SK-N-DZ (cell line): ENCODE measurements around the gene LRRC74A.
"Not testable (repeated sequence)": the region's sequence is repeated elsewhere in the genome, so short reads cannot be mapped to it uniquely, and the experiment has no call there.

Experiments used
- DNase-seq: peaks from one replicate; pipeline ENCODE4 v3.0.0-alpha.2; 2015; ENCODE audit warnings: low spot score

Gene LRRC74A

DNA sequence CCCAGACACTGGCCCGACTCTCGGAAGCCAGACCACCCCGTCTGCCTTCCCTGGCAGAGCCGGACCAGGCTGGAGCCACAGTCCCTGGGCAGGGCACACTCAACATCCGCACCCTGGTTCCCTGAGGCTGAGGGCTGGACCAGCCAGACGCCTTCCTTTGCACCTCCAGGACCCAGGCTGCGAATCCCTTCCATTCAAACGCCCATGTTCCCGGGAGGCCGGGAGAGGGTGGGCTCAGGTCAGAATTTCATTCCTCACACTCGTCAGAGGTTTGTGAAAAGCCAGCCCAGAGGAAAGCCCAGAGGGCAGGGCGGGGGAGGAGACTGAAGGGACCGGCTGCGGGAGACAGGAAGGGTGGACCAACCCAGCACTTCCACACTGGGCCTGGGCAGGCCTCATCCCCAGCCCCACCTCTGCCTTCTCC is 58.7 kb downstream of the LRRC74A start:
- DNase-seq = no peak

DNA sequence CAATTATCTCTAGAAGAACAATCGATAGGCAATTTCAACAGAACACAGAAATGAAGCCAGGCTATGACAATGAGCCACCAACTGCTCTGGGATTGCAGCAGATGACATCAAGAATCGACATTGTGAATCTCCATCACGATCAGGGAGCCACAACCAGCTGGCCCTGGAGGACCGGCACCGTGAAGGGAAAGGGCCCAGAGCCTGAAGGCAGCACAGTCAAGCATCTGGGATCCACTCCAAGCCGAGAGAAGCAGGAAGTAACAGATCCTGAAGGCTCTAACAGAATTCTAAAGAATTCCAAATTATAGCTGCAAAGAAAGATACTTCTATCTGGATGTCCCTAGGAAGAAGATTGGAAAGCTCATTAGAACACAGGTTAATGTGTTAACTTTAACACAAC is 61.0 kb downstream of the LRRC74A start:
- no peak for DNase-seq

DNA sequence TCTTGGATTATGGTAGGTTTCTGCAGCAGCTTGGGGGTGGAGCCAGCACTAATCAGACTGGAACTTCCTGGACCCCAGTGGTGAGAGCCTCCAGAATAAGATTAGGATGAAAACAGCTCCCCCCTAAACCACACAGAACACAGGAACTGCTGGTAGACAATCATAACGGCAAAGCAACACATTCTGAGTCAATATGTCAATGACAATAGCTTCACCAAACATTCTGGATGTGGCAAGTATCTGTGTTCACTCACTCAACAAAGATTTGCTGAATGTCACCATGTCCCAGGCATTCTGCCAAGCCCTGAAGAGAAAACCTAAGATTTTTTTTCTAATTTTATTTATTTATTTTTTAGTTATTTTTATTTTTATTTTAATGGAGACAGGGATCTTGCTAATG is 65.2 kb downstream of the LRRC74A start:
- DNase-seq = no peak

DNA sequence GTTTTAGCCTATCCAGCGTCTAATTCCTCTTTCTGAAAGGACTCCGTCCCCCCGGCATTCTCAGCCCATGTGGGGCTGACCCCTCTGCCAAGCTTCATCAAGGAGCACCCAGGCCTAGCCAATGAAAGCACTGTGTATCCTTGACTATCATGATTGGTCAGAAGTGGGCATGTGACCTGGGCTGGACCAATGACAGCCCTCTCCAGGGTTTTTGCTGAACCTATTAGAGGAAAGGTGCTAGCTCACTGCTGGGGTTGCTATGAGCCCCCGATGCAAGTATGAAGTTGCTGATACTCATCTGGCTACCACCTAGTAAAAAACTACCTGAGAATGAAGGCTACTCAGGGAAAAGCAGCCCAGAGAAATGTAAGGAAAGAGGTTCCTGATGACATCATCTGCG is 68.1 kb downstream of the LRRC74A start:
- peak; percentile 37 for DNase-seq

DNA sequence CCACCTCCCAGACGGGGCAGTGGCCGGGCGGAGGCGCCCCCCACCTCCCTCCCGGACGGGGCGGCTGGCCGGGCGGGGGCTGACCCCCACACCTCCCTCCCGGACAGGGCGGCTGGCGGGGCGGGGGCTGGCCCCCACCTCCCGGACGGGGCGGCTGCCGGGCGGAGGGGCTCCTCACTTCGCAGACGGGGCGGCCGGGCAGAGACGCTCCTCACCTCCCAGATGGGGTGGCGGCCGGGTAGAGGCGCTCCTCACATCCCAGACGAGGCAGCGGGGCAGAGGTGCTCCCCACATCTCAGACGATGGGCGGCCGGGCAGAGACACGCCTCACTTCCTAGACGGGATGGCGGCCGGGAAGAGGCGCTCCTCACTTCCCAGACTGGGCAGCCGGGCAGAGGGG is 71.8 kb downstream of the LRRC74A start:
- DNase-seq = not testable (repeated sequence)

DNA sequence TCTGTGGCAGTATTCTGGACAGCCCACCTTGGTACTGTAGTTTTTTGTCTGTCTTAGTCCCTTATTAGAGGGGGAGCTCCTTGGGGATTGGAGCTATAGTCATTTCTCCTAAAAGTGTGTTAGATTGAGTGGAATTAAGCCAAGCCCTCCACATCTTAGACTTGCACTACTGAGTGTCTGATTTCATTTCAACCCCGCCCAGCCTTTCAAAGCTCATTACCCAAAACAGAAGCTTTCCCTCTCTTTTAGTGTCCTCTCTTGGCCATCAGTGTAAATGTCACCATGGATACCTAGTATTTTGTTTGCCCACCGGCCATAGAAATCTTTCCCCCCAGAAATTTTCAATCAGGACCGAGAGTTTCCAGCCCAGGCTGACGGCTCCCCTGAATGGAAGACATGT is 74.5 kb downstream of the LRRC74A start:
- DNase-seq = no peak

DNA sequence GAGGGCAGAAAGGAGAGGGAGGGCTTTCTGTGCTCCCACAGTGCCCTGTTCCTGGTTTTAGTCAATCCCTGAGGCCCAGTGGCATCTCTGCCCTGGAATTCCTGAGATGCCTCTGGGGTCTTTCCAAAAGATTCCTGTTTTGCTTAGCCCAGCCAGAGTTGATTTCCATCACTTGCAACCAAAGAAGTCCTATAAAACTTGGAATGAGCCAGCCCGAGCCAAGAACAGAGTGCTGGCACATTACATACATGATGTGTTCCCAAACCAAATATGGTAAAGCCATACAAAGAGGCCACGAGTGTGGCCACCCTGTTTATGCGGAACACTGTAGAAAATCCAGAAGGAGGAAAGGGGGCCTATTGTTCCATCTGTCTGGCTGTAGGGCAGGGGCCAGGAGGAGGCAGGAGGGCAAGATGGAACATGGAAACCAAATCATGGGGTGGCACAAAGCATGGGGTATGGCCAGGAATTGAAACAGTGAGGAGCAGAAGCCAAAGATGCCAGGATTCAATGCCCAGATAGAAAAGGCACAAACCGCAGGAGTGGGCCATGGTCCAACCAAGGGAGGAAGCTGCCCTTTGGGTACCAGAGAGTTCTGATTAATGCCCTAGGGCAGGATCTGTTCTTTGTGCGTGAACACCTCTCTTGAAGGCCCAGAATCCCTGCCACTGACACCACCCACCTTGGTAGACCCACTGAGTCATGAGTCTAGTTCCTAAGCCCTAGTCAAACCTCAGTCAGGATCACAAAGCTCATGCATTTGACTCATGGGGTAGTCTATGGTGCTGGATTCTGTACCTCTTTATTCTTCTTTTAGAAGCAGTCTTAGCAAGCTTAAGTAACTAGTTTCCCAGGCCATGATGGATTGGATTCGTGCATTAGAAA is 75.2 kb downstream of the LRRC74A start:
- no peak for DNase-seq

DNA sequence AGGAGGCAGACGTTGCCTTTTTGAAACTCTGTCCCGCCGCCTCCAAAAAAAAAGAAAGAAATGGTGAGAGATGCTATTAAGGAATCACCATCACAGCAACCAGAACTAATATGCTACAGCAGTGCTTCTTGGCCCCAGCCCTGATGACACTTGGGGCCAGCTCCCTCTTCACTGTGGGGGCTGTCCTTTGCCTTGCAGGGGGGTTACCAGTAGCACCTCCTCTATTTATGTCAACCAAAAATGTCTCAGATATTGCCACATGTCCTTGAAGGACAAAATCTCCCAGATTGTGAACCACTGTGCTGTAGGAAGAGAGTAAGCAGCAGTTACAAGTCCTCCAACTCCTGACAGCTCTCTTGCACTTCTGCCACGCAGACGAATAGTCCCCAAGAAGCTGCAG is 76.4 kb downstream of the LRRC74A start:
- no peak for DNase-seq

DNA sequence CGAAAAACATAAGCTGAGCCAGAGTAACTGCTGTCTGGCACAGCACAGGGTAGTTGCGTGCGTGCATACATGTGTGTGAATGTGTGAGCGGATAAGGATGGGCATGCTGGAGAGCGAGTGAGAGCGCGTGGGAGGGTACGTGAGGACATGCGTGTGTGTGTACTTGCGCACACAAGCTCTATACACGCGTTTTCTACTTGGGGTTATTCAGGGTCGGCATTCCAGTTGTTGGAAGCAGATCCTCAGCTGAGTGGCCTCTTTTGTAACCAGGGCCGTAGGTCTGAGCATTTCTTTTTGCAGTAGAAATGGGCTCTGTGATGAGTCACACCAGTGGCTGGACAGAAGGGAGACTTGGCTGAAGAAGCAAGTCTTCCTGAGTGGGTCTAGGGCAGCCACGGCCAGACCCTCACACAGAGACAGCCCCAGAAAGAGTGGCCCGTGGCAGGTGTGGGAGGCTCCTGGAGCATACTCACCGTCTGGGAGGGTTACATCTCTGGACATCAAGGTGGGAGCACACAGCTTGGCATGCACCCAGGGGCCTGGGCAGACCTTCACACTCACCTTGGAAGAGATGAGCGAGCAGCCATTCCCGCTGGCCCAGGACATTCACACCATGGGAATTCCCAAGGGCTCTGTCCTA is 78.0 kb downstream of the LRRC74A start:
- DNase-seq = no peak

DNA sequence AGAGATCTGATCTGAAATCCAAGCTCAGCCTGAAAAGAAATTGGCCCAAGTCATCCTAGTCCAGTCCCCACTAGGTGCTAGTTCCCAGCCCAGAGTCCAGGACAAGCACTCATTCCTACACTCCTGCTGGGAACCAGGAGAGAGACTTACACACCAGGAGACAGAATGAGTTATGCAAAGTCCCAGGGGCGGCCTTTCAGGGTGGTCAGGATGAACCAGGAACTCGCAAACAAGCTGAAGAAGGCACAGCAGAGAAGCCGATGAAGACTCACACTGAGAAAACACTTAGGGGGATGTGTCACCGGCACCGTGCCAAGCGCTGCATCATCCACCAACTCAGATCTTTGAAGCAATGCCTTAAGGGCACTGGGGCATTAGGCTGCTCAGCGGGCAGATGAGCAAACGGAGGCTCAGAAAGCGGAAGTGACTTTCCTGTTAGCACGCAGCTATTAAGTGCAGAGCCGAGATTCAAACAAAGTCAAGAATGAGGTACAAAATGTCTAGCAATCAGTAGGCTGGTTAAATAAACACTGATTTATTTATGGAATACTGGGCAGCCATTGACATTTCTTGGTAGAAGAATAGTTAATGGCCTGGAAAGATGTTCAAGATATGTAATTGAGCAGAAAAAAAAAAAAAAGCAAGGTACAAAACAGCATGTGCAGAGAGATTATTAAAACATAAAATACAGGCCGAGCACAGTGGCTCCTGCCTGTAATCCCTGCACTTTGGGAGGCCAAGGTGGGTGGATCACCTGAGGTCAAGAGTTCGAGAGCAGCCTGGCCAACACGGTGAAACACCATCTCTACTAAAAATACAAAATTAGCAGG is 78.7 kb downstream of the LRRC74A start:
- no peak for DNase-seq

DNA sequence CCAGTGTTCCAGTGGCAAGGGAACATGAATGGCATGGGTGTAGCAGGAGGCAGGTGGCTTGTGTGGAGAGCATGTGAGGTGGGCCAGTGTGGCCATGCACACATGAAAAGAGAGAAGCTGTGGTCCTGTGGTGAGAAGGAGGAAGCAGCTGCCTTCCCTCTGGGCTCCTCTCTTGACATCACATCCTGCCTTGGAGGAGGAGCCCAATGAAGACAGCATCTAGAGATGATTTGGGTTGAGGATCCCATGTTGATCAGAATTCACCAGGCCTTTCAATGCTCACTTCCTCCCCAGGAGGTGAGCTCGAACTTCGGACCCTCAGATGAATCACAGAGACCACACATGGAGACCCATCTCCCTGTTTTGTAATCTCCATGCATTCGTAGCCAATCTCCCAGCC is 82.6 kb downstream of the LRRC74A start:
- no peak for DNase-seq

DNA sequence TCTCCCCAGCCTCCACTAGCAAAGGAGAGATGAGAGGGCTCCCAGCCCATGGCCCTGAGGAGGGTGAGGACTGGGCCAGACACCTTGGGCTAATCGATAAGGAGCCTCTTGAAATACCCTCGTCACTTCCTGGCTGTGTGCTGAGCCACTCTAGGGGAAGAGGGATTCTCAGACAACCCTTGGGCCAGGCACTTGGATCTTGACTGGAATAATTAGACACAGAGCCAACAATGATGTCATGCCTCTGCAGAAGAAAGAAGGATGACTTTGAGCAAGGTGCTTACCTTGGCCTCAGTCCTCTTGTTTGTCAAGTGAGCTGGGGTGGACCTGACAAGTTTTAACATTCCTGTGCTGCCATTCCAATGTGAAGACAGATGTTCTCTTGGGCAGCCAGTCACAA is 83.1 kb downstream of the LRRC74A start:
- DNase-seq = no peak

DNA sequence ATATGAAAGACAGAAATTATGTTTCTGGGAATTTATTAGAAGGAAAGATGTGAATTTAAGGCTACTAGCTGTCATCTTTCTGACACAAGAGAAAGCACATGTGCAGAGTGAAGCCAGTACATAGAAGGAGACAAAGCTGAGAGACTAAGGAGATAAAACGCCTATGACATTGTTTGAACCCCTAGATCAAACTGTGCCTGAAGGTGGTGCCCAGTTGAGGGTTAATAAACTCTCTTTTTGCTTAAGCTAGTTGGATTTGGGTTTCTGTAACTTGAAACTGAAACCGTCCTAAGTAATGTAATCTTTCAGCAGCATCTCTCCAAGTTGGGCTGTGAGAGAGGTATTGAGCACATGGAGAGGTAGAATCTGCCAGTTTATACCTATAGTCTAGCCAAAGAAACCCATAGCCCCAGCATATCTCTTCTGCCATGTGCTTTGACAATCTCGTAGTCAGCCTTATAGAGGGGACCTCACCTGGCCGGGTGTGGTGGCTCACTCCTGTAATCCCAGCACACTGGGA is 84.2 kb downstream of the LRRC74A start:
- no peak for DNase-seq

DNA sequence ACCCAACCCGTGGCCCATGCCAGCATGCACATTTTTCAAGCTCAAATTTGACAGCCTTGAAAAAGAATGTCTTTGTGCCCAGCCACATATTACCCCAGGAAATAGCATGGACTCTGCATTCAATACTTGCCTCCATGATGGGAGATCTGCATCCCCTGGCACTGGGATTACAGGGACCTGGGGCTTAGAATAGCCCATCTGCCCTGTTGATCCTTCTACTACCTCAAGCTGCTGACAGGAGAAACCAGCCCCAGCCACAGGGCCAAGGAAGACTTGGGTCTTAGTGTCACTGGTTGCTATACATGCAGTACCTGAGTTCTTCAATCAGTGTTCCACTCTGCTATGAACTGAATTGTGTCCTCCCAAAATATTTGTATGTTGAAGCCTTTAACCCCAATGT is 85.3 kb downstream of the LRRC74A start:
- no peak for DNase-seq

DNA sequence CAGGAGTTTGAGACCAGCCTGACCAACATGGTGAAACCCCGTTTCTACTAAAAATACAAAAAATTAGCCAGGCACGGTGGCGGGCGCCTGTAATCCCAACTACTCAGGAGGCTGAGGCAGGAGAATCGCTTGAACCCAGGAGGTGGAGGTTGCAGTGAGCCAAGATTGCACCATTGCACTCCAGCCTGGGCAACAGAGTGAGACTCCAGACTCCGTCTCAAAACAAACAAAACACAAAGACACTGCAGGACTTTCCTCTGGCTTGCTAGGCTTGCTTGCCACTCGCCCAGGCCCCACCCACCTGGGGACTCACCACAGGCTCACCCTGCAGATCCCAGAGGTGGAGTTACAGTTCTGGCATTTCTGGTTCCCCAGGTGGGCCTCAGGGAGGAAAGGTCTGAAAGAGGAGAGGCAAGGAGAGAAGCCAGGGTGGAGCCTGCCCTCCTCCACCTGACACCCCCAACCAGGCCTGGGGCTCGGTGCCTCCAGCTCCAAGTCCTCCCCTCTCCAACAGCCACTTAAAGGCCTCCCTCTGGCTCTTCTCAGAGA is 88.4 kb downstream of the LRRC74A start:
- DNase-seq = not testable (repeated sequence)

DNA sequence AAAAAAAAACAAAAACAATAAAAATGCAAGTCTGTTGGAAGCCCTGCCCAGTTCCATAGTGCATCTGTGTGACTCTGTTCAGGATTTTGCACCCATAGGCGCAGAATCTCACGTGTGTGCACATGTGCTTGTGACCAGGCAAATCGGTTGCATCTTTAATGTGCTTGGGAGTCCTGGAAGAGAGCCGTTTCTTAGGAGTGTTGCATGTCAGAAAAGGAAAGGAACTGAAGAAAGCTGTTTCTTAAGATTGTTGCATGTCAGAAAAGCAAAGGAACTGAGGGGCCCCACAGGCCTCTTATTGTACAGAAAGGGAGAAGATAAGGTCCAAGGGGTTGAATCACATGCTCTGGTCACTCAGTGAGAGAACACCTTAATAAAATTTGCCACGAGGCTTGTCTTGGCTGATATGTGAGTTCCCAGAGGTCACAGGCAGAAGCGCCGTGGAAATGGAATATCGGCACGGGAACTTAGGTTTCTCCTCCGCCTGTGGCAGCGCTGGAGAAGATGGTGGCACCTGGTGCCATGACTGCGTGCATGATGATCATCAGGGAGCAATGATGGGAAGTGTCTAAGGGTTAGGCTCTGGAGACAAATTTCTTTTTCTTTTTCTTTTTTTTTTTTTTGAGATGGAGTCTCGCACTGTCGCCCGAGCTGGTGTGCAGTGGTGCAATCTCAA is 90.0 kb downstream of the LRRC74A start:
- DNase-seq = no peak

DNA sequence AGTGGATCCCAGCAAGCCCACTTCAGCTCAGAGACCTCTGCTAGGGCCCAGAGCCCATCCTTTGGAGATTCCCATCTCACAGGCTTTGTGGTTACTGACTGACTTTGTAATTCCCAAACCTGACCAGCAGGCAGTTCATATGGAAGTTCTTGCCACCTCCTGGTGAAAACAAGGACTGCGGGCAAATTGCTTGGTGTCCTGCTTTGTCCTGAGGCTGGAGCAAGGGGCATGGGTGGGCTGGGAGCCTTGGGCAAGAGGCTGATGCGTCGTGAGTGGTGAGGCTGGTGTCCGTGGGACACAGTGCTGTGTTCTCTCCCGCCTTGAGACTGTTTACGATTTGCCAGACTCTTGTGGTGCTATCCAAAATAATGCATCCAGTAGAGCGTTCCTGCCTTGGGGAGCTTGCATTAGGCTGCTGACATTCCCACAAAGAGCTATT is 91.0 kb downstream of the LRRC74A start:
- DNase-seq = peak; percentile 84

DNA sequence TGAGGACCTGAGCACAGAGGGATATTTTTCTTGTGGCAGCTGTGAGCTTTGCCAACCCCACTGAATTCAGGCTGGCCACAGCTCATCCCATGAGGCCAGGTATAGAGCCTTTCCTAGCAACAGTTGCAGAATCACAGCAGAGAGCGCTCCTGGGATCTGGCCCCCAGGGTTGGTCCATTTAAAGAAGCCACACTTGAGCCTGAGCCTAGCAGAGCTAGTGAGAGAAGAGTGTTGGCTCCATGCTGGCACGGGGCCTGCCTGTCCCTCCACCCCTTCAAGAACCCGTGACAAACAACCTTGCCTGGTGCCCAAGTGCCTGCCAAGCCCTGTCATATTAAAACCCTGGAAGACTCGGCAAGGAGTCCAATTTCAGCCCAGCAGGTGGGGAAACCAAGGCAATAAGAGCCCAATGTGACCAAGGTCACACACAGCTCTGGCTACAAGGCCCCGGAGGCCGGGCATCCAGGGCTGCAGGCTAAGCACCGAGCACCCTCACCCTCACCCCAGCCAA is 91.6 kb downstream of the LRRC74A start:
- no peak for DNase-seq

DNA sequence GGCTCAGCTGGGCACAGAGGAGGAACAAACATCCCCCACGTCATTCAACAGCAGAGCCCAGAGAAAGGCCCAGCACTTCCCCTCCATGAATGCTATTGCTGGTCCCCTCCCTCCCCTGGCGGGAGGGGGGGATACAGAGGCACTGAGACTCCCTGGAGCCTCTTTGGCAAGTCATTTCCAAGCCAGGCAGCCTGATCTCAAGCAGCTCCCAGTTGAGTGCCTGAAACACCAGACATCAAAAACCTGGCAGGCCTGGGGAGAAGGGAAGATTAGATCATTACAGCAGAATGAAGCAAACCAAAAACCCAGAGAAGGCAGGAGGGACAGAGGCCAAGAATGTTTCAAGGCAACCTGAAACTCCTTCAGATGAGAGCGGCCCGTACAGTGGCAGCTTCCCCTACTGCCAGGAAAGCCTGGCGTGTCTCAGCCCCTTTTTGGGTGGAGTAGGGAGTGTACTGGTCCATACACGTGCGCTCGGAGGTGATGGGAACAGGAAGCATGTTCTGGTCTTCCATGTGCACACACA is 92.1 kb downstream of the LRRC74A start:
- peak; percentile 87 for DNase-seq

DNA sequence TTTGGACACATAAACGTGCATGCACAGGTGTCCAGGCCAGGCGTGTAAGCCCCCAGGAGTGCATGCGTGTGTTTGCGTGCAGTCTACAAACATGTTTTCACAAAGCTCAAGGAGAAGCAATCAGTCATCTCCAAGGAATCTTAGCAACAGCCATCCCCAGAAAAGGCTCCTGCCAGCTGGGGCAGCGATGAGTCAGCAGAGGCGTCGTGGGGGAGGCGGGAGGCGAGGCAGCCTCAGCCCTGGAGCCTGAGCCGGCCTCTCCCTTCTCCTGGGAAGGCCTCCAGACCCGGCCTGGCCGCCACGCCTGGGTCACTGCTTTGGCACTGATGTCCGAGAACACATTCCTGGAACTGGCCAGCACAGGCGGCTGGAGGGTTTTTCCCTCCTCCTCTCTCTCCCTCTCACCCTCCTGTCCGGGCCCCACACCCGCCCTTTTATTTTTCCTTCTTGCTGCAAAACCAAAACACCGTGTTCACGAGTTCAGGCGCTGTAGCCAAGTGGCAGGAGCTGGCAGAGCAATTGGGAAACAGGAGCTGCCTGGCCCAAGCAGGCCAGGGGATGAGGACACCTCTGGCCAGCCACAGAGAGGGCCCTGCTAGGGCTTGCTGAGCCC is 92.7 kb downstream of the LRRC74A start:
- peak; percentile 59 for DNase-seq
